ENCODE results near the gene MRPS18A. TPM values are rescaled to one million over a fixed set of nuclear protein-coding genes. Genes with fewer than 3 reads are reported as not detected.
"Not testable (repeated sequence)": the region's sequence is repeated elsewhere in the genome, so short reads cannot be mapped to it uniquely, and the experiment has no call there.

The MRPS18A gene
- total RNA-seq, 1 donor from 2014 or later, result 49.1 TPM

DNA sequence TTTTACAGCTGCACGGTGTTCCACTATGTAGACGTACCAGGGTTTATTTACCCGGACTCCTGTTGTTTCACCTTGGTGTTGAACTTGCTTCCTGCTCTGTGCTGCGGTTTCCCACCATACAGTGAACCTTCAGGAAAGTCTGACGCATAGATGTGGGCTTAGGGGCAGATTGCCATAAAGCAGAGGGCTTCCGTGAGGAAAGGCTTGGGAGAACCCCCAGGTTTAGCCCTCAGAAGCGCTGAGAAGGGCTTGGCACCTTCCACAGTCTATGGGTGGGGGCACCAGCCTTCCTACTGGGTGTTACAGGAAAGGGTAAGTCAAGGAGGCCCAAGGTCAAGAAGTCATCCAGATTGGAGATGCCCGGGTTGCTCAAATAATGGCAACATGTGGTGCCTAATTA is 19.2 kb upstream of the MRPS18A start:
- Mint-ChIP-seq H3K4me3 (no peak overlapping the region), H3K4me1 (ENCODE audit: unreplicated experiment) (peaks cover 75% of the 10 kb centered on the region), H3K27me3 (peaks cover 4% of the 10 kb centered on the region), H3K27ac (no peak overlapping the region), H3K36me3 (no peaks in the 10 kb centered on the region), H3K9me3 (no peaks in the 10 kb centered on the region)
- DNase-seq (ENCODE audit: extremely low spot score, unreplicated experiment), result no peak
- TF ChIP-seq CTCF (conservative IDR thresholded peaks at IDR 0.05), result no peak

- TF ChIP-seq CTCF (conservative IDR thresholded peaks at IDR 0.05), result no peak
- H3K4me1 Mint-ChIP-seq (ENCODE audit: unreplicated experiment), result peaks cover 71% of the 10 kb centered on the region
Measured at GRCh38 chr6:43705996-43706395, 18.4 kb upstream of the MRPS18A start.

GRCh38 chr6:43703512-43704429 is 16.2 kb upstream of the MRPS18A start:
- H3K9me3 Mint-ChIP-seq, result no peaks in the 10 kb centered on the region
- H3K4me1 Mint-ChIP-seq (ENCODE audit: unreplicated experiment), result peaks cover 67% of the 10 kb centered on the region
- H3K27me3 Mint-ChIP-seq, result no peaks in the 10 kb centered on the region
- no peaks in the 10 kb centered on the region for H3K36me3 Mint-ChIP-seq
- no peak for DNase-seq (ENCODE audit: extremely low spot score, unreplicated experiment)
- no peak overlapping the region for H3K4me3 Mint-ChIP-seq
- no peak for TF ChIP-seq CTCF (conservative IDR thresholded peaks at IDR 0.05)
- H3K27ac Mint-ChIP-seq, result peak overlapping the region; percentile 75

More at GRCh38 chr6:43705996-43706395, 18.4 kb upstream of the MRPS18A start:
- H3K27ac Mint-ChIP-seq, result peak overlapping the region; percentile 37
- DNase-seq (ENCODE audit: extremely low spot score, unreplicated experiment), result no peak
- H3K36me3 Mint-ChIP-seq, result no peaks in the 10 kb centered on the region
- H3K4me3 Mint-ChIP-seq, result peak overlapping the region; percentile 45
- H3K27me3 Mint-ChIP-seq, result no peaks in the 10 kb centered on the region
- H3K9me3 Mint-ChIP-seq, result no peaks in the 10 kb centered on the region

- Mint-ChIP-seq H3K36me3 (no peaks in the 10 kb centered on the region), H3K27ac (peak overlapping the region; percentile 90), H3K4me3 (peak overlapping the region; percentile 56), H3K9me3 (no peaks in the 10 kb centered on the region), H3K27me3 (no peaks in the 10 kb centered on the region), H3K4me1 (ENCODE audit: unreplicated experiment) (peaks cover 75% of the 10 kb centered on the region)
- peak; percentile 79 for DNase-seq (ENCODE audit: extremely low spot score, unreplicated experiment)
- no peak for TF ChIP-seq CTCF (conservative IDR thresholded peaks at IDR 0.05)
Measured at GRCh38 chr6:43702534-43703440, 15.2 kb upstream of the MRPS18A start.

- H3K27ac Mint-ChIP-seq, result peak overlapping the region; percentile 90
- H3K9me3 Mint-ChIP-seq, result no peaks in the 10 kb centered on the region
- no peak for TF ChIP-seq CTCF (conservative IDR thresholded peaks at IDR 0.05)
- no peak for DNase-seq (ENCODE audit: extremely low spot score, unreplicated experiment)
- no peaks in the 10 kb centered on the region for H3K27me3 Mint-ChIP-seq
- H3K36me3 Mint-ChIP-seq, result no peaks in the 10 kb centered on the region
- peaks cover 75% of the 10 kb centered on the region for H3K4me1 Mint-ChIP-seq (ENCODE audit: unreplicated experiment)
- H3K4me3 Mint-ChIP-seq, result peak overlapping the region; percentile 56
Measured at GRCh38 chr6:43702171-43702533, 14.6 kb upstream of the MRPS18A start.

DNA sequence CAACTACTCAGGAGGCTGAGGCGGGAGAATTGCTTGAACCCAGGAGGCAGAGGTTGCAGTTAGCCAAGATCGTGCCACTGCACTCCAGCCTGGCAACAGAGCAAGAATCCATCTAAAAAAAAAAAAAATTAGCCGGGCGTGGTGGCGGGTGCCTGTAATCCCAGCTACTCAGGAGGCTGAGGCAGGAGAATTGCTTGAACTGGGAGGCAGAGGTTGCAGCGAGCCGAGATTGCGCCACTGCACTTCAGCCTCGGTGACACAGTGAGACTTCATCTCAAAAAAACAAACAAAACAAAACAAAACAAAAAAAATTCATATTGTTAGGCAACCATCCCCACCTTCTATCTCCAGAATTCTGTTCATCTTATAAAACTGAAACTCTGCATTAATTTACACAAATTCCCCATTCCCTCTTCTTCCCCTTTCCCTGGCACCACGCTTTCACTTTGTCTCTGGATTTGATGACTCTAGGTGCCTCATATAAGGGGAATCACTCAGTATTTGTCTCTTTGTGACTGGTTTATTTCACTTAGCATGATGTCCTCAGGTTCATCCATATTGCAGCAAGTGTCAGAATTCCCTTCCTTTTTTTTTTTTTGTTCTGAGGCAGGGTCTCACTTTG is 13.5 kb upstream of the MRPS18A start:
- DNase-seq (ENCODE audit: extremely low spot score, unreplicated experiment); H3K36me3 Mint-ChIP-seq; H3K27me3 Mint-ChIP-seq; H3K9me3 Mint-ChIP-seq; H3K4me3 Mint-ChIP-seq: not testable (repeated sequence)
- H3K27ac Mint-ChIP-seq, result peak overlapping the region; percentile 71
- peaks cover 65% of the 10 kb centered on the region for H3K4me1 Mint-ChIP-seq (ENCODE audit: unreplicated experiment)

Measured in type B pancreatic cell (in vitro differentiated cells).